Upper lobe of right lung (tissue), 1 donor: ENCODE results near the gene CHDH. TPM values are rescaled to one million over a fixed set of nuclear protein-coding genes. Genes with fewer than 3 reads are reported as not detected.
A peak's percentile ranks its signal among the peaks of the same experiment; 100 is the strongest.

Experiments
- ATAC-seq: fragments of 200-7000 bp; cut with Tn5 transposase; one replicate; pipeline ENCODE4 v1.9.1; 2020; ENCODE audit warnings: mild to moderate bottlenecking, moderate library complexity
- DNase-seq: peaks from one replicate; pipeline ENCODE4 v3.0.0-alpha.2; 2020
- H3K27ac ChIP-seq: fragments of 200-600 bp; one replicate; pipeline ENCODE4 v1.8.0; 2022
- H3K27me3 ChIP-seq: fragments of 200-600 bp; one replicate; pipeline ENCODE4 v1.8.0; 2022; ENCODE audit warnings: mild to moderate bottlenecking
- H3K36me3 ChIP-seq: fragments of 200-600 bp; one replicate; pipeline ENCODE4 v1.8.0; 2022
- H3K4me1 ChIP-seq: fragments of 200-600 bp; one replicate; pipeline ENCODE4 v1.8.0; 2022
- H3K4me3 ChIP-seq: fragments of 200-600 bp; one replicate; pipeline ENCODE4 v1.8.0; 2022; ENCODE audit warnings: mild to moderate bottlenecking
- H3K9me3 ChIP-seq: fragments of 200-600 bp; one replicate; pipeline ENCODE4 v1.8.0; 2022
- CTCF ChIP-seq: fragments of 200-600 bp; IDR thresholded peaks from one replicate; pipeline ENCODE4 v1.8.0; 2022; ENCODE audit warnings: antibody characterized with exemption
- intact Hi-C: fragments of 100-400 bp; cut with DNase I; formaldehyde crosslinking; loops from one replicate; pipeline ENCODE4 v1.11.0; 2022
- total RNA-seq: library from RNA; stranded (reverse); fragmentation: NEBNext Ultra II Directional; extraction: Animal tissue kit (Norgen Biotek cat#: 25700); gene quantifications from one replicate; pipeline ENCODE4 v1.2.1, GENCODE V29; 2021
- donor health status: DM: no; HTN: yes; CAD: no; lungs with severe emphysema.

The CHDH gene
- total RNA-seq, 1 donor from 2014 or later = 10.9 TPM

GRCh38 chr3:53842436-53843194 lies 3.6 kb downstream of the CHDH start:
- Histone ChIP-seq H3K9me3 (no peaks in the 10 kb centered on the region), H3K36me3 (no peaks in the 10 kb centered on the region), H3K27ac (no peak overlapping the region), H3K4me3 (no peak overlapping the region), H3K27me3 (no peaks in the 10 kb centered on the region), H3K4me1 (peaks cover 20% of the 10 kb centered on the region)
- TF ChIP-seq CTCF = no peak
- DNase-seq (no peak), ATAC-seq (no peak)
- intact Hi-C loops = no loop called here

- no peak for TF ChIP-seq CTCF
- intact Hi-C loops = no loop called here
- Histone ChIP-seq H3K27ac (no peak overlapping the region), H3K4me1 (peaks cover 20% of the 10 kb centered on the region), H3K27me3 (no peaks in the 10 kb centered on the region), H3K9me3 (no peaks in the 10 kb centered on the region), H3K4me3 (no peak overlapping the region), H3K36me3 (no peaks in the 10 kb centered on the region)
- DNase-seq (no peak), ATAC-seq (no peak)
These were observed 4.9 kb downstream of the CHDH start for GRCh38 chr3:53841296-53841695.

GRCh38 chr3:53837331-53837730 lies 8.9 kb downstream of the CHDH start:
- Histone ChIP-seq H3K4me3 (no peak overlapping the region), H3K9me3 (no peaks in the 10 kb centered on the region), H3K4me1 (no peaks in the 10 kb centered on the region), H3K27me3 (no peaks in the 10 kb centered on the region), H3K27ac (no peak overlapping the region), H3K36me3 (no peaks in the 10 kb centered on the region)
- intact Hi-C loops = no loop called here
- TF ChIP-seq CTCF = no peak
- peak; percentile 88 for DNase-seq
- peak; percentile 86 for ATAC-seq

- H3K27me3 ChIP-seq = no peaks in the 10 kb centered on the region
- no peaks in the 10 kb centered on the region for H3K4me1 ChIP-seq
- no peak for DNase-seq
- no peak for TF ChIP-seq CTCF
- ATAC-seq = no peak
- H3K9me3 ChIP-seq = no peaks in the 10 kb centered on the region
- no peak overlapping the region for H3K4me3 ChIP-seq
- H3K27ac ChIP-seq = no peak overlapping the region
- intact Hi-C loops = no loop called here
- no peaks in the 10 kb centered on the region for H3K36me3 ChIP-seq
These were observed 9.9 kb downstream of the CHDH start for GRCh38 chr3:53836084-53836872.

- intact Hi-C loops = no loop called here
- DNase-seq (no peak), ATAC-seq (no peak)
- no peaks in the 10 kb centered on the region for H3K27me3 ChIP-seq
- H3K4me3 ChIP-seq = no peak overlapping the region
- no peaks in the 10 kb centered on the region for H3K36me3 ChIP-seq
- H3K4me1 ChIP-seq = no peaks in the 10 kb centered on the region
- no peak overlapping the region for H3K27ac ChIP-seq
- no peaks in the 10 kb centered on the region for H3K9me3 ChIP-seq
- no peak for TF ChIP-seq CTCF
These were observed 11.0 kb downstream of the CHDH start for GRCh38 chr3:53835257-53835656.
